ENCODE measurements around the gene ADGRG1. TPM values are rescaled to one million over a fixed set of nuclear protein-coding genes. Genes with fewer than 3 reads are reported as not detected.

ADGRG1 gene
- total RNA-seq, 2 experiments from 2014 or later = 4.3 to 5.6 TPM

- no peaks in the 10 kb centered on the region for H3K36me3 Mint-ChIP-seq
- H3K4me1 Mint-ChIP-seq = peaks cover 9% of the 10 kb centered on the region
- no peaks in the 10 kb centered on the region for H3K27me3 Mint-ChIP-seq
- POLR2A ChIA-PET = no interaction called here
- DNase-seq (peak; percentile 23), ATAC-seq (ENCODE audit: low read depth) (no peak)
- no peak overlapping the region for H3K4me3 Mint-ChIP-seq
- H3K9me3 Mint-ChIP-seq = no peaks in the 10 kb centered on the region
- peak overlapping the region; percentile 59 for H3K27ac Mint-ChIP-seq
Observed at GRCh38 chr16:57619133-57619605, 9.3 kb upstream of the ADGRG1 start.

GRCh38 chr16:57619606-57620334 is 8.7 kb upstream of the ADGRG1 start:
- no peak for ATAC-seq (ENCODE audit: low read depth)
- H3K36me3 Mint-ChIP-seq = no peaks in the 10 kb centered on the region
- peaks cover 7% of the 10 kb centered on the region for H3K4me1 Mint-ChIP-seq
- POLR2A ChIA-PET = no interaction called here
- no peak overlapping the region for H3K4me3 Mint-ChIP-seq
- H3K27ac Mint-ChIP-seq = peak overlapping the region; percentile 54
- H3K27me3 Mint-ChIP-seq = no peaks in the 10 kb centered on the region
- DNase-seq = peak; percentile 21
- H3K9me3 Mint-ChIP-seq = no peaks in the 10 kb centered on the region

- DNase-seq (peak; percentile 22), ATAC-seq (ENCODE audit: low read depth) (no peak)
- Mint-ChIP-seq H3K4me1 (peaks cover 7% of the 10 kb centered on the region), H3K9me3 (no peaks in the 10 kb centered on the region), H3K4me3 (no peak overlapping the region), H3K27me3 (peaks cover 1% of the 10 kb centered on the region), H3K36me3 (no peaks in the 10 kb centered on the region), H3K27ac (no peak overlapping the region)
- POLR2A ChIA-PET = no interaction called here
Observed at GRCh38 chr16:57620335-57621231, 7.8 kb upstream of the ADGRG1 start.

GRCh38 chr16:57621521-57622271 is 6.7 kb upstream of the ADGRG1 start:
- H3K27ac Mint-ChIP-seq = no peak overlapping the region
- no peak overlapping the region for H3K4me3 Mint-ChIP-seq
- POLR2A ChIA-PET = no interaction called here
- peaks cover 1% of the 10 kb centered on the region for H3K27me3 Mint-ChIP-seq
- peaks cover 4% of the 10 kb centered on the region for H3K4me1 Mint-ChIP-seq
- H3K9me3 Mint-ChIP-seq = no peaks in the 10 kb centered on the region
- ATAC-seq (ENCODE audit: low read depth) (no peak), DNase-seq (peak; percentile 28)
- H3K36me3 Mint-ChIP-seq = no peaks in the 10 kb centered on the region

- Mint-ChIP-seq H3K36me3 (no peaks in the 10 kb centered on the region), H3K4me1 (peaks cover 4% of the 10 kb centered on the region), H3K9me3 (no peaks in the 10 kb centered on the region), H3K27me3 (peaks cover 1% of the 10 kb centered on the region), H3K4me3 (no peak overlapping the region), H3K27ac (no peak overlapping the region)
- no peak for ATAC-seq (ENCODE audit: low read depth)
- POLR2A ChIA-PET = no interaction called here
- DNase-seq = no peak
Observed at GRCh38 chr16:57622361-57623250, 5.8 kb upstream of the ADGRG1 start.

- no peak overlapping the region for H3K27ac Mint-ChIP-seq
- H3K4me1 Mint-ChIP-seq = peaks cover 5% of the 10 kb centered on the region
- POLR2A ChIA-PET = interaction anchor here (1.2 kb wide), 1 partner anchor 33 kb away, joined by 3 read pairs; no protein-coding TSS in a partner anchor
Observed at GRCh38 chr16:57623251-57624043, 5.0 kb upstream of the ADGRG1 start.

GRCh38 chr16:57624044-57624688 is 4.3 kb upstream of the ADGRG1 start:
- Mint-ChIP-seq H3K4me1 (peaks cover 12% of the 10 kb centered on the region), H3K9me3 (no peaks in the 10 kb centered on the region), H3K36me3 (no peaks in the 10 kb centered on the region), H3K4me3 (no peak overlapping the region), H3K27me3 (peaks cover 10% of the 10 kb centered on the region), H3K27ac (no peak overlapping the region)
- no peak for ATAC-seq (ENCODE audit: low read depth)
- no peak for DNase-seq
- POLR2A ChIA-PET = interaction anchor here (0.5 to 1.2 kb wide), 2 partner anchors 33 to 101 kb away, joined by 3 read pairs; no protein-coding TSS in a partner anchor

More at GRCh38 chr16:57623251-57624043, 5.0 kb upstream of the ADGRG1 start:
- Mint-ChIP-seq H3K4me3 (no peak overlapping the region), H3K36me3 (no peaks in the 10 kb centered on the region), H3K9me3 (no peaks in the 10 kb centered on the region), H3K27me3 (peaks cover 4% of the 10 kb centered on the region)
- ATAC-seq (ENCODE audit: low read depth) = no peak
- DNase-seq = no peak

GRCh38 chr16:57624806-57625500 is 3.5 kb upstream of the ADGRG1 start:
- H3K27ac Mint-ChIP-seq = no peak overlapping the region
- no peak for ATAC-seq (ENCODE audit: low read depth)
- peaks cover 15% of the 10 kb centered on the region for H3K27me3 Mint-ChIP-seq
- peaks cover 13% of the 10 kb centered on the region for H3K4me1 Mint-ChIP-seq
- H3K9me3 Mint-ChIP-seq = no peaks in the 10 kb centered on the region
- no peaks in the 10 kb centered on the region for H3K36me3 Mint-ChIP-seq
- POLR2A ChIA-PET = interaction anchor here (1.2 kb wide), 1 partner anchor 34 kb away, joined by 3 read pairs; no protein-coding TSS in a partner anchor
- H3K4me3 Mint-ChIP-seq = no peak overlapping the region
- DNase-seq = no peak

GRCh38 chr16:57626420-57627170 is 1.8 kb upstream of the ADGRG1 start:
- Mint-ChIP-seq H3K9me3 (no peaks in the 10 kb centered on the region), H3K27me3 (peaks cover 22% of the 10 kb centered on the region), H3K4me3 (no peak overlapping the region), H3K36me3 (no peaks in the 10 kb centered on the region), H3K4me1 (peaks cover 15% of the 10 kb centered on the region), H3K27ac (no peak overlapping the region)
- DNase-seq (no peak), ATAC-seq (ENCODE audit: low read depth) (no peak)
- POLR2A ChIA-PET = interaction anchor here (0.7 to 1.1 kb wide), 3 partner anchors 12 to 164 kb away, joined by 3 read pairs; partner anchors contain the start of gene POLR2C

- Mint-ChIP-seq H3K36me3 (no peaks in the 10 kb centered on the region), H3K4me3 (no peak overlapping the region), H3K9me3 (no peaks in the 10 kb centered on the region), H3K27ac (no peak overlapping the region), H3K4me1 (peaks cover 15% of the 10 kb centered on the region), H3K27me3 (peaks cover 22% of the 10 kb centered on the region)
- ATAC-seq (ENCODE audit: low read depth) = no peak
- POLR2A ChIA-PET = interaction anchor here (0.7 to 0.9 kb wide), 2 partner anchors 11 to 17 kb away, joined by 3 read pairs; no protein-coding TSS in a partner anchor
- DNase-seq = no peak
Observed at GRCh38 chr16:57627184-57627871, 1.1 kb upstream of the ADGRG1 start.

Measured in activated naive CD8-positive, alpha-beta T cell treated with anti-CD3 and anti-CD28 coated beads, Interleukin-2, amount 10 ng/mL, durations not matched to agents 7 days and 5 days (primary cell).